ENCODE results near the gene DROSHA.
"Not testable (repeated sequence)": the region's sequence is repeated elsewhere in the genome, so short reads cannot be mapped to it uniquely, and the experiment has no call there.

Gene DROSHA

DNA sequence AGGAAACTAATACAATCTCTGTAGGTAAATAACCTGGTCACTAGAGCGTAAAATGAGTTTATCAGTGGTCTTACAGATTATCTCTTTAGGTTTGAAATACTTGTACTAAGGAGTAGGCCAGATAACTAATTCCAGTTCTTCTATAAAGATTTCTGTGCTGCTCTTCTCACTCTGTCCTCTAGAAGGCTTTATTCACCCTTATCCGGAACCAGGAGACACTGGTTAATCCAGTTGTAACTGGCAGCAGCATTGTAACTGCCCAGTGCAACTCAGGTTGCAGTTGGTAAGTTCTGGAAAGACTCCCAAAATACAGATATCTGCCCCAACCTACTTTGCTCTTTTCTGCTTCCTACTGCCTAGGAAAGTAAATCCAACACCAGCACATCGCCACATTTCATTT, 20.0 kb upstream of the DROSHA start:
- Mint-ChIP-seq H3K4me1 (no peaks in the 10 kb centered on the region), H3K27me3 (no peaks in the 10 kb centered on the region), H3K9me3 (no peaks in the 10 kb centered on the region), H3K36me3 (peaks cover 52% of the 10 kb centered on the region), H3K27ac (no peak overlapping the region), H3K4me3 (no peak overlapping the region)
- DNase-seq (ENCODE audit: low spot score in 2 of 2) (no peak), ATAC-seq (ENCODE audit: low read depth) (no peak)

DNA sequence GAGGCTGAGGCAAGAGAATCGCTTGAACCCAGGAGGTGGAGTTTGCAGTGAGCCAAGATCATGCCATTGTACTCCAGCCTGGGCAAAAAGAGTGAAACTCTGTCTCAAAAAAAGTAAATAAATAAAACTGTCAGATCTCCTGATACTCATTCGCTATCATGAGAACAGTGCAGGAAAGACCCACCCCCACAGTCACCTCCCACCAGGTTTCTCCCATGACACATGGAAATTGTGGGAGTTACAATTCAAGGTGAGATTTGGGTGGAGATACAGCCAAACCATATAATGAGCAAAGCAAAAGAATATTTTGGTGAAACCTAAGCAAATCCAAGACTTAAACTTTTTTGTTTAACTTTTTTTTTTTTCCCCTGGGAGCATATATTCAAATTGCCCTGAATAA, 17.2 kb upstream of the DROSHA start:
- H3K9me3 Mint-ChIP-seq, H3K27me3 Mint-ChIP-seq: not testable (repeated sequence)
- peaks cover 53% of the 10 kb centered on the region for H3K36me3 Mint-ChIP-seq

DNA sequence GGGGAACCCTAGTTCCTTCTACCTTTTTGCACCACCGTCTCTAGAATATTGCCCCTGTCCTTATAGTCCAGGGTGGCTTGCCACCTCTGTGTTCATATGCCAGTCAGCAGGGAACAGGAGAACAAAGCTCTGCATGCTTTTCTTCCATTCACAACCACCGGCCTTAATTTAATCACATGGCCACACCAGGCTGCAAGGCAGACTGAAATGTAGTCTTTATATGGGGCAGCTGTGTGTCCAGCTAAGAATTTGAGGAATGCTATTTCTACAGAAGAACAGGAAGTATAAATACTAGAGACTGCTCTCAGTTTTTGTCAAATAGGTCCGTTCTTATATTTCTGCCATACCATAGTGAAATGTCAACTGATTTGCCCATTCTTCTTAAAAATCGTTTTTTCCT, 6.0 kb upstream of the DROSHA start:
- H3K4me3 Mint-ChIP-seq, result no peak overlapping the region
- no peak overlapping the region for H3K27ac Mint-ChIP-seq
- peaks cover 8% of the 10 kb centered on the region for H3K36me3 Mint-ChIP-seq
- DNase-seq (ENCODE audit: low spot score in 2 of 2) (no peak), ATAC-seq (ENCODE audit: low read depth) (no peak)
- H3K9me3 Mint-ChIP-seq, result no peaks in the 10 kb centered on the region
- no peaks in the 10 kb centered on the region for H3K27me3 Mint-ChIP-seq
- H3K4me1 Mint-ChIP-seq, result peaks cover 4% of the 10 kb centered on the region

More for the DNA sequence above, 17.2 kb upstream of the DROSHA start:
- ATAC-seq (ENCODE audit: low read depth); H3K4me1 Mint-ChIP-seq; H3K27ac Mint-ChIP-seq; DNase-seq (ENCODE audit: low spot score in 2 of 2); H3K4me3 Mint-ChIP-seq: not testable (repeated sequence)

DNA sequence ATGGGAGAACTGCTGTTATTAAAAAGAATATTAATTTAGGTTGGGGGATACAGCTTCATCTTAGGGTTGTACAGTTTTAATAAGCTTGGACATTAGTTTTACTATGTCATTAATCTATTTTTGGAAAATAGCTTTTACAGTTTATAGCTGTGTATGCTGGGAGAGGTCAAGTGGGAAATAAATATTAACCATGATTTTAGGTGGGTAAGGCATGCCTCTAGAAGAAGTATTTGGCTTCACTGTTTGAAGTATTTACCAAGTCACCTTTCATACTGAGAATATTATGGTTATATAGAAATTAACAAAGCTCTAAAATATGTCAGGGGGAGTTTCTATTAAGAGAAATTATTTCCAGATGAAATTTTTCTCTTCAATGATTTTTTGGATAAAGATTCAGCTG, 5.5 kb upstream of the DROSHA start:
- H3K4me3 Mint-ChIP-seq, result no peak overlapping the region
- H3K27me3 Mint-ChIP-seq, result no peaks in the 10 kb centered on the region
- DNase-seq (ENCODE audit: low spot score in 2 of 2) (no peak), ATAC-seq (ENCODE audit: low read depth) (no peak)
- H3K4me1 Mint-ChIP-seq, result peaks cover 4% of the 10 kb centered on the region
- H3K36me3 Mint-ChIP-seq, result peaks cover 6% of the 10 kb centered on the region
- no peak overlapping the region for H3K27ac Mint-ChIP-seq
- no peaks in the 10 kb centered on the region for H3K9me3 Mint-ChIP-seq

DNA sequence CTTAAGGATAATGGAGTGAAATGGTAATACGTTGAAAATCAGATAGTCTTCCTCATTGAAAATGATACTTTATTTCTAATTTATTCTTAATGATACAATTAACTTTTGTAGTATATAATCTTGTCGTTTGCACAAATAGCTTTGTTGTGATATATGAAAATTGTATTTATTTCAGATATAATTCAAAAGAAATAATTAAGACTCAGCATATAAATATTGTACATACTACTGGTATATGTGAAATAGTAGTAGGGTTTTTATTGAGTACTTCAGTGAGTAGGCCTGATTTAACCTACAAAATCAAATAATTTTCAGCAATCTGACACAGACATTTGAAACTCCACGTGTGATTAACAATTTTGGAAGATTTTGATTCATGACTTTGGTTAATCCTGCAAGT, 5.0 kb upstream of the DROSHA start:
- no peak overlapping the region for H3K27ac Mint-ChIP-seq
- no peaks in the 10 kb centered on the region for H3K9me3 Mint-ChIP-seq
- H3K36me3 Mint-ChIP-seq, result peaks cover 6% of the 10 kb centered on the region
- ATAC-seq (ENCODE audit: low read depth), result no peak
- H3K4me3 Mint-ChIP-seq, result no peak overlapping the region
- H3K27me3 Mint-ChIP-seq, result no peaks in the 10 kb centered on the region
- H3K4me1 Mint-ChIP-seq, result peaks cover 4% of the 10 kb centered on the region
- no peak for DNase-seq (ENCODE audit: low spot score in 2 of 2)

- H3K36me3 Mint-ChIP-seq, result peaks cover 4% of the 10 kb centered on the region
- ATAC-seq (ENCODE audit: low read depth), result no peak
- no peaks in the 10 kb centered on the region for H3K27me3 Mint-ChIP-seq
- H3K4me1 Mint-ChIP-seq, result peaks cover 19% of the 10 kb centered on the region
- H3K4me3 Mint-ChIP-seq, result no peak overlapping the region
- no peak overlapping the region for H3K27ac Mint-ChIP-seq
- no peaks in the 10 kb centered on the region for H3K9me3 Mint-ChIP-seq
- DNase-seq (ENCODE audit: low spot score in 2 of 2), result no peak
These were observed 2.7 kb upstream of the DROSHA start for GRCh38 chr5:31534527-31535046.

- peak overlapping the region; percentile 71 for H3K27ac Mint-ChIP-seq
- H3K4me1 Mint-ChIP-seq, result peaks cover 28% of the 10 kb centered on the region
- DNase-seq (ENCODE audit: low spot score in 2 of 2), result no peak
- H3K9me3 Mint-ChIP-seq, result no peaks in the 10 kb centered on the region
- no peaks in the 10 kb centered on the region for H3K27me3 Mint-ChIP-seq
- peaks cover 21% of the 10 kb centered on the region for H3K36me3 Mint-ChIP-seq
- ATAC-seq (ENCODE audit: low read depth), result peak; percentile 45
- peak overlapping the region; percentile 92 for H3K4me3 Mint-ChIP-seq
These were observed 378 bp downstream of the DROSHA start for GRCh38 chr5:31531543-31531887.

GRCh38 chr5:31530541-31531265, 1.2 kb downstream of the DROSHA start:
- Mint-ChIP-seq H3K27me3 (no peaks in the 10 kb centered on the region), H3K4me1 (peaks cover 28% of the 10 kb centered on the region), H3K27ac (peak overlapping the region; percentile 71), H3K36me3 (peaks cover 27% of the 10 kb centered on the region), H3K4me3 (peak overlapping the region; percentile 92), H3K9me3 (no peaks in the 10 kb centered on the region)
- ATAC-seq (ENCODE audit: low read depth) (no peak), DNase-seq (ENCODE audit: low spot score in 2 of 2) (no peak)

DNA sequence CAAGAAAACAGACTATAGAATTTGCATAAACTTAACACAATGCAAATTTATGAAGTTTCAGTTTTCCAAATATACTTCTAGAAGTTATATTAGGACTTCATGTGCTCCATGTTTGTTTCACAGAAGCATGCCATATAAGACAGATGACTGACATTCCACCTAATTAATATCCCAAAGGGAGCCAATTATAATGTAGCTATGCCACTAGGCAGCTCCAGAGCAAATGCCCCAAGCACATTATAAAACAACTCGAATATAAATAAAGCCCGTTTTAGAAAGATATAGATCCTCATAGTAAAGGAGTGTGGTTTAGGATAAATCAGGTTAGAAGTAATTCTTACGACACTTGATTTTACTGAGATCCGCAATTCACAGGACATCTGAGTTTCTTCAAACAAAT, 8.9 kb downstream of the DROSHA start:
- H3K36me3 Mint-ChIP-seq, result peaks cover 48% of the 10 kb centered on the region
- H3K27me3 Mint-ChIP-seq, result no peaks in the 10 kb centered on the region
- peaks cover 13% of the 10 kb centered on the region for H3K4me1 Mint-ChIP-seq
- DNase-seq (ENCODE audit: low spot score in 2 of 2) (no peak), ATAC-seq (ENCODE audit: low read depth) (no peak)
- no peak overlapping the region for H3K27ac Mint-ChIP-seq
- H3K4me3 Mint-ChIP-seq, result no peak overlapping the region
- H3K9me3 Mint-ChIP-seq, result no peaks in the 10 kb centered on the region

DNA sequence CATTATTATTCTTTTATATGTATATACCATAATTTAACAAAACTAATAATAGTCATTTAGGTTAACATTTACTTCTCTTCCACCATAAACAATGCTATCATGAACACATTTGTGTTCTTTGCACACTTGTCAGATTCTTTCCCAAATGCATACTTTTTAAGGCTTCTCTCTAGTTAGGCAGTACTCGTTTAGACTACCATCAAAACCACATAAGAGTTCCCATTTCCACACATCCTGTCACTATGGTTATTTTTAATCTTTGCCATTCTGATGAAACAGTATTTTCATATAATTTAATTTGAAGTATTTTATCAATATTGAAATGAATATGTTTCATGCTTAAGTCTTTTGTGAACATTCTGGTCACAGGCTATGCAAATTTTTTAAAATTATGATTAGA, 15.1 kb downstream of the DROSHA start:
- H3K4me3 Mint-ChIP-seq, result no peak overlapping the region
- no peak for ATAC-seq (ENCODE audit: low read depth)
- H3K27ac Mint-ChIP-seq, result no peak overlapping the region
- H3K9me3 Mint-ChIP-seq, result no peaks in the 10 kb centered on the region
- peaks cover 2% of the 10 kb centered on the region for H3K4me1 Mint-ChIP-seq
- H3K36me3 Mint-ChIP-seq, result peaks cover 25% of the 10 kb centered on the region
- no peaks in the 10 kb centered on the region for H3K27me3 Mint-ChIP-seq
- DNase-seq (ENCODE audit: low spot score in 2 of 2), result no peak

DNA sequence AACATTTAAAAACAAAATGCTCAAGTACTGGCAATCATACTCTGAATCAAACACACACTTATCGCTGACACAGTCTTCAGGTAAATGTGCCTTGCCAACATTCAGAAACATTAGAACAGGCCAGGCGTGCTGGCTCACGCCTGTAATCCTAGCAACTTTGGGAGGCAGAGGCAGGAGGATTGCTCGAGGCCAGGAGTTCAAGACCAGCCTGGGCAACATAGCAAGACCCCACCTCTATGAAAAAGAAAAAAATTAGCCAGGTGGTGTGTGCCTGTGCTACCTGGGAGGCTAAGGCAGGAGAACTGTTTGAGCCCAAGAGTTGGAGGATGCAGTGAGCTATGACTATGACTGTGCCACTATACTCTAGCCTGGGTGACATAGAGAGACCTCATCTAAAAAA, 20.6 kb downstream of the DROSHA start:
- no peaks in the 10 kb centered on the region for H3K4me1 Mint-ChIP-seq
- H3K4me3 Mint-ChIP-seq, result no peak overlapping the region
- DNase-seq (ENCODE audit: low spot score in 2 of 2), result no peak
- ATAC-seq (ENCODE audit: low read depth), result no peak
- H3K36me3 Mint-ChIP-seq, result peaks cover 43% of the 10 kb centered on the region
- H3K27me3 Mint-ChIP-seq, result no peaks in the 10 kb centered on the region
- no peak overlapping the region for H3K27ac Mint-ChIP-seq
- no peaks in the 10 kb centered on the region for H3K9me3 Mint-ChIP-seq

DNA sequence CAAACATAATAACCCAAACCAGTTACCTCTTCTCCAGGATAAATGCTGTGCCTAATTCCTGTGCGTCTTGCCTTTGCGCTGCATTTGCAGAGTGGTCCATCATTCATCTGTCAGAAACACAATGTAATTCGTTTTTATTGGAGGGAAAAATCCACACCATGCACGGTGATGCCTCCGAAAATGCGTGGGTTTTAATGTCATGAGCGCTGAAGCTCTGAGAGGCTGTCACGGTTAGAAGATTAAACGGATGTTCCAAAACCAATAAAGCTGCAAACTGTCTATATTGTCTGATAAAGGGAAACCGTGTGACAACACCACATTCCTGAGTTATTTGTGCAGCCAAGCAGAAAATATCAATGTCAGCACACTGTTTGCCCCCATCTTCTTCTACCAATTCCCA, 27.4 kb downstream of the DROSHA start:
- no peaks in the 10 kb centered on the region for H3K27me3 Mint-ChIP-seq
- DNase-seq (ENCODE audit: low spot score in 2 of 2), result no peak
- no peaks in the 10 kb centered on the region for H3K4me1 Mint-ChIP-seq
- H3K27ac Mint-ChIP-seq, result no peak overlapping the region
- no peak overlapping the region for H3K4me3 Mint-ChIP-seq
- ATAC-seq (ENCODE audit: low read depth), result no peak
- H3K9me3 Mint-ChIP-seq, result no peaks in the 10 kb centered on the region
- H3K36me3 Mint-ChIP-seq, result peaks cover 46% of the 10 kb centered on the region

GRCh38 chr5:31502506-31502905, 29.4 kb downstream of the DROSHA start:
- H3K4me1 Mint-ChIP-seq, result no peaks in the 10 kb centered on the region
- H3K36me3 Mint-ChIP-seq, result peaks cover 48% of the 10 kb centered on the region
- DNase-seq (ENCODE audit: low spot score in 2 of 2), result no peak
- ATAC-seq (ENCODE audit: low read depth), result no peak
- no peaks in the 10 kb centered on the region for H3K27me3 Mint-ChIP-seq
- H3K4me3 Mint-ChIP-seq, result no peak overlapping the region
- no peaks in the 10 kb centered on the region for H3K9me3 Mint-ChIP-seq
- no peak overlapping the region for H3K27ac Mint-ChIP-seq

- no peaks in the 10 kb centered on the region for H3K9me3 Mint-ChIP-seq
- no peak overlapping the region for H3K27ac Mint-ChIP-seq
- ATAC-seq (ENCODE audit: low read depth), result no peak
- H3K4me1 Mint-ChIP-seq, result no peaks in the 10 kb centered on the region
- no peak for DNase-seq (ENCODE audit: low spot score in 2 of 2)
- H3K27me3 Mint-ChIP-seq, result no peaks in the 10 kb centered on the region
- H3K36me3 Mint-ChIP-seq, result peaks cover 55% of the 10 kb centered on the region
- no peak overlapping the region for H3K4me3 Mint-ChIP-seq
These were observed 31.6 kb downstream of the DROSHA start for GRCh38 chr5:31500256-31500655.

GRCh38 chr5:31496891-31497290, 35.0 kb downstream of the DROSHA start:
- H3K27me3 Mint-ChIP-seq, result no peaks in the 10 kb centered on the region
- DNase-seq (ENCODE audit: low spot score in 2 of 2) (no peak), ATAC-seq (ENCODE audit: low read depth) (no peak)
- peaks cover 45% of the 10 kb centered on the region for H3K36me3 Mint-ChIP-seq
- H3K4me1 Mint-ChIP-seq, result no peaks in the 10 kb centered on the region
- H3K27ac Mint-ChIP-seq, result no peak overlapping the region
- H3K4me3 Mint-ChIP-seq, result no peak overlapping the region
- no peaks in the 10 kb centered on the region for H3K9me3 Mint-ChIP-seq

Measured in memory B cell (primary cell).